ENCODE results near the gene TENM4.

The TENM4 gene

GRCh38 chr11:79244798-79245197 lies 196.0 kb downstream of the TENM4 start:
- H3K36me3 ChIP-seq (ENCODE audit: control insufficient read depth, insufficient read depth, low read length) = no peaks in the 10 kb centered on the region
- peaks cover 3% of the 10 kb centered on the region for H3K4me1 ChIP-seq (ENCODE audit: control insufficient read depth, insufficient read depth, low read length, poor library complexity, severe bottlenecking)
- H3K4me3 ChIP-seq (ENCODE audit: extremely low read depth, insufficient read depth, low read length, poor library complexity, severe bottlenecking) = no peak overlapping the region
- H3K27ac ChIP-seq (ENCODE audit: low read depth, low read length, severe bottlenecking) = no peak overlapping the region
- WGBS, 2 experiments (ENCODE audit: insufficient coverage in 2 of 2) = 88 to 92% methylated on average over 1 to 2 of the region's 2 CpGs
- H3K9me3 ChIP-seq (ENCODE audit: control insufficient read depth, low read length) = no peaks in the 10 kb centered on the region

- no peak overlapping the region for H3K4me3 ChIP-seq (ENCODE audit: extremely low read depth, insufficient read depth, low read length, poor library complexity, severe bottlenecking)
- no peaks in the 10 kb centered on the region for H3K36me3 ChIP-seq (ENCODE audit: control insufficient read depth, insufficient read depth, low read length)
- WGBS, 2 experiments (ENCODE audit: insufficient coverage in 2 of 2) = 80 to 100% methylated on average over 1 of the region's 6 CpGs
- no peaks in the 10 kb centered on the region for H3K9me3 ChIP-seq (ENCODE audit: control insufficient read depth, low read length)
- peaks cover 3% of the 10 kb centered on the region for H3K4me1 ChIP-seq (ENCODE audit: control insufficient read depth, insufficient read depth, low read length, poor library complexity, severe bottlenecking)
- H3K27ac ChIP-seq (ENCODE audit: low read depth, low read length, severe bottlenecking) = no peak overlapping the region
Measured at GRCh38 chr11:79244241-79244772, 196.5 kb downstream of the TENM4 start.

- Histone ChIP-seq H3K4me1 (ENCODE audit: control insufficient read depth, insufficient read depth, low read length, poor library complexity, severe bottlenecking) (peaks cover 3% of the 10 kb centered on the region), H3K36me3 (ENCODE audit: control insufficient read depth, insufficient read depth, low read length) (no peaks in the 10 kb centered on the region), H3K9me3 (ENCODE audit: control insufficient read depth, low read length) (no peaks in the 10 kb centered on the region), H3K27ac (ENCODE audit: low read depth, low read length, severe bottlenecking) (no peak overlapping the region), H3K4me3 (ENCODE audit: extremely low read depth, insufficient read depth, low read length, poor library complexity, severe bottlenecking) (no peak overlapping the region)
- 88 to 91% methylated on average over 13 to 16 of the region's 16 CpGs for WGBS, 2 experiments (ENCODE audit: insufficient coverage in 2 of 2)
Measured at GRCh38 chr11:79243422-79244210, 197.2 kb downstream of the TENM4 start.

GRCh38 chr11:79242616-79243015 lies 198.2 kb downstream of the TENM4 start:
- H3K4me3 ChIP-seq (ENCODE audit: extremely low read depth, insufficient read depth, low read length, poor library complexity, severe bottlenecking) = no peak overlapping the region
- no peaks in the 10 kb centered on the region for H3K9me3 ChIP-seq (ENCODE audit: control insufficient read depth, low read length)
- no peaks in the 10 kb centered on the region for H3K36me3 ChIP-seq (ENCODE audit: control insufficient read depth, insufficient read depth, low read length)
- peaks cover 11% of the 10 kb centered on the region for H3K4me1 ChIP-seq (ENCODE audit: control insufficient read depth, insufficient read depth, low read length, poor library complexity, severe bottlenecking)
- WGBS, 2 experiments (ENCODE audit: insufficient coverage in 2 of 2) = 92 to 96% methylated on average over 1 to 2 of the region's 3 CpGs
- H3K27ac ChIP-seq (ENCODE audit: low read depth, low read length, severe bottlenecking) = no peak overlapping the region

- peaks cover 18% of the 10 kb centered on the region for H3K4me1 ChIP-seq (ENCODE audit: control insufficient read depth, insufficient read depth, low read length, poor library complexity, severe bottlenecking)
- H3K9me3 ChIP-seq (ENCODE audit: control insufficient read depth, low read length) = no peaks in the 10 kb centered on the region
- H3K36me3 ChIP-seq (ENCODE audit: control insufficient read depth, insufficient read depth, low read length) = no peaks in the 10 kb centered on the region
- H3K27ac ChIP-seq (ENCODE audit: low read depth, low read length, severe bottlenecking) = no peak overlapping the region
- WGBS, 2 experiments (ENCODE audit: insufficient coverage in 2 of 2) = 39 to 72% methylated on average over 2 to 7 of the region's 7 CpGs
- no peak overlapping the region for H3K4me3 ChIP-seq (ENCODE audit: extremely low read depth, insufficient read depth, low read length, poor library complexity, severe bottlenecking)
Measured at GRCh38 chr11:79241852-79242241, 199.0 kb downstream of the TENM4 start.

GRCh38 chr11:79241205-79241851 lies 199.5 kb downstream of the TENM4 start:
- H3K36me3 ChIP-seq (ENCODE audit: control insufficient read depth, insufficient read depth, low read length) = no peaks in the 10 kb centered on the region
- WGBS, 2 experiments (ENCODE audit: insufficient coverage in 2 of 2) = 81 to 93% methylated on average over 3 to 5 of the region's 7 CpGs
- H3K4me3 ChIP-seq (ENCODE audit: extremely low read depth, insufficient read depth, low read length, poor library complexity, severe bottlenecking) = no peak overlapping the region
- H3K27ac ChIP-seq (ENCODE audit: low read depth, low read length, severe bottlenecking) = no peak overlapping the region
- no peaks in the 10 kb centered on the region for H3K9me3 ChIP-seq (ENCODE audit: control insufficient read depth, low read length)
- H3K4me1 ChIP-seq (ENCODE audit: control insufficient read depth, insufficient read depth, low read length, poor library complexity, severe bottlenecking) = peaks cover 23% of the 10 kb centered on the region

GRCh38 chr11:79237703-79238102 lies 203.1 kb downstream of the TENM4 start:
- Histone ChIP-seq H3K36me3 (ENCODE audit: control insufficient read depth, insufficient read depth, low read length) (no peaks in the 10 kb centered on the region), H3K9me3 (ENCODE audit: control insufficient read depth, low read length) (no peaks in the 10 kb centered on the region), H3K27ac (ENCODE audit: low read depth, low read length, severe bottlenecking) (peak overlapping the region; percentile 76), H3K4me1 (ENCODE audit: control insufficient read depth, insufficient read depth, low read length, poor library complexity, severe bottlenecking) (peaks cover 43% of the 10 kb centered on the region), H3K4me3 (ENCODE audit: extremely low read depth, insufficient read depth, low read length, poor library complexity, severe bottlenecking) (no peak overlapping the region)
- WGBS, 2 experiments (ENCODE audit: insufficient coverage in 2 of 2) = 78 to 100% methylated on average over 4 to 5 of the region's 6 CpGs

- peak overlapping the region; percentile 76 for H3K27ac ChIP-seq (ENCODE audit: low read depth, low read length, severe bottlenecking)
- no peak overlapping the region for H3K4me3 ChIP-seq (ENCODE audit: extremely low read depth, insufficient read depth, low read length, poor library complexity, severe bottlenecking)
- no peaks in the 10 kb centered on the region for H3K36me3 ChIP-seq (ENCODE audit: control insufficient read depth, insufficient read depth, low read length)
- peaks cover 43% of the 10 kb centered on the region for H3K4me1 ChIP-seq (ENCODE audit: control insufficient read depth, insufficient read depth, low read length, poor library complexity, severe bottlenecking)
- 96 to 100% methylated on average over 1 to 3 of the region's 5 CpGs for WGBS, 2 experiments (ENCODE audit: insufficient coverage in 2 of 2)
- H3K9me3 ChIP-seq (ENCODE audit: control insufficient read depth, low read length) = no peaks in the 10 kb centered on the region
Measured at GRCh38 chr11:79237091-79237490, 203.7 kb downstream of the TENM4 start.

GRCh38 chr11:79236541-79236971 lies 204.3 kb downstream of the TENM4 start:
- H3K4me3 ChIP-seq (ENCODE audit: extremely low read depth, insufficient read depth, low read length, poor library complexity, severe bottlenecking) = no peak overlapping the region
- no peaks in the 10 kb centered on the region for H3K9me3 ChIP-seq (ENCODE audit: control insufficient read depth, low read length)

GRCh38 chr11:79235696-79236095 lies 205.1 kb downstream of the TENM4 start:
- H3K4me1 ChIP-seq (ENCODE audit: control insufficient read depth, insufficient read depth, low read length, poor library complexity, severe bottlenecking) = peaks cover 43% of the 10 kb centered on the region
- no peaks in the 10 kb centered on the region for H3K36me3 ChIP-seq (ENCODE audit: control insufficient read depth, insufficient read depth, low read length)
- H3K9me3 ChIP-seq (ENCODE audit: control insufficient read depth, low read length) = no peaks in the 10 kb centered on the region
- H3K4me3 ChIP-seq (ENCODE audit: extremely low read depth, insufficient read depth, low read length, poor library complexity, severe bottlenecking) = no peak overlapping the region
- 84 to 97% methylated on average over 4 to 5 of the region's 6 CpGs for WGBS, 2 experiments (ENCODE audit: insufficient coverage in 2 of 2)
- no peak overlapping the region for H3K27ac ChIP-seq (ENCODE audit: low read depth, low read length, severe bottlenecking)

More at GRCh38 chr11:79236541-79236971, 204.3 kb downstream of the TENM4 start:
- 89 to 96% methylated on average over 6 to 8 of the region's 11 CpGs for WGBS, 2 experiments (ENCODE audit: insufficient coverage in 2 of 2)
- Histone ChIP-seq H3K36me3 (ENCODE audit: control insufficient read depth, insufficient read depth, low read length) (no peaks in the 10 kb centered on the region), H3K4me1 (ENCODE audit: control insufficient read depth, insufficient read depth, low read length, poor library complexity, severe bottlenecking) (peaks cover 43% of the 10 kb centered on the region), H3K27ac (ENCODE audit: low read depth, low read length, severe bottlenecking) (peak overlapping the region; percentile 76)
